ENCODE measurements around the gene POLD1. TPM values are rescaled to one million over a fixed set of nuclear protein-coding genes. Genes with fewer than 3 reads are reported as not detected.

Gene POLD1
- total RNA-seq, 1 experiment from 2014 or later = 81.9 TPM

DNA sequence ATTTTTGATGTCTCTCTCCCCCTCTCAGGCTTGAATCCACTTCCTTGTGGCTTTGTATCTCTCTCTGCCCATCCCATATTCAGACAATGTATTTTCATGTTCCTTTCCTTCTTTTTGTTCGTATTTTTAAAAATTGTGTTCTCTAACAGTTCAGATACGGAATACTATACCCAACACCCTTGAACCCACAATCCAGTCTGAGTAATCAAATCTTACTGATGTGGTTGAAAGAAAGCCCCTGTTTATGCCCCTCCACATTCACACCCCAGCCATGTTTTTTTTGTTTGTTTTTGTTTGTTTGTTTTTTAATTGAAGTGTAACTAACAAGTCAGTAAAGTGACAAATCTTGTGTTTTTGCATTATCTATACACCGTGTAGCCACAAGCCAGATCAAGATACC lies 36.0 kb downstream of the POLD1 start:
- Mint-ChIP-seq H3K9me3 (ENCODE audit: low read depth, unreplicated experiment) (no peaks in the 10 kb centered on the region), H3K4me1 (ENCODE audit: low read depth, unreplicated experiment) (no peaks in the 10 kb centered on the region), H3K36me3 (ENCODE audit: insufficient read depth, unreplicated experiment) (no peaks in the 10 kb centered on the region), H3K27ac (ENCODE audit: unreplicated experiment) (no peak overlapping the region), H3K27me3 (ENCODE audit: unreplicated experiment) (peaks cover 14% of the 10 kb centered on the region), H3K4me3 (ENCODE audit: low read depth, unreplicated experiment) (no peak overlapping the region)
- TF ChIP-seq, protein P1, sequence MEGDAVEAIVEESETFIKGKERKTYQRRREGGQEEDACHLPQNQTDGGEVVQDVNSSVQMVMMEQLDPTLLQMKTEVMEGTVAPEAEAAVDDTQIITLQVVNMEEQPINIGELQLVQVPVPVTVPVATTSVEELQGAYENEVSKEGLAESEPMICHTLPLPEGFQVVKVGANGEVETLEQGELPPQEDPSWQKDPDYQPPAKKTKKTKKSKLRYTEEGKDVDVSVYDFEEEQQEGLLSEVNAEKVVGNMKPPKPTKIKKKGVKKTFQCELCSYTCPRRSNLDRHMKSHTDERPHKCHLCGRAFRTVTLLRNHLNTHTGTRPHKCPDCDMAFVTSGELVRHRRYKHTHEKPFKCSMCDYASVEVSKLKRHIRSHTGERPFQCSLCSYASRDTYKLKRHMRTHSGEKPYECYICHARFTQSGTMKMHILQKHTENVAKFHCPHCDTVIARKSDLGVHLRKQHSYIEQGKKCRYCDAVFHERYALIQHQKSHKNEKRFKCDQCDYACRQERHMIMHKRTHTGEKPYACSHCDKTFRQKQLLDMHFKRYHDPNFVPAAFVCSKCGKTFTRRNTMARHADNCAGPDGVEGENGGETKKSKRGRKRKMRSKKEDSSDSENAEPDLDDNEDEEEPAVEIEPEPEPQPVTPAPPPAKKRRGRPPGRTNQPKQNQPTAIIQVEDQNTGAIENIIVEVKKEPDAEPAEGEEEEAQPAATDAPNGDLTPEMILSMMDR (IDR thresholded peaks at IDR 0.05; ENCODE audit: unreplicated experiment) = no peak
- no TSS peak for BruUV-seq (replicated peaks)
- CTCF ChIA-PET = interaction anchor here (0.6 kb wide), 1 partner anchor 174 kb away, joined by 4 read pairs; no protein-coding TSS in a partner anchor
- intact Hi-C loops (cut with micrococcal nuclease; ENCODE audit: unreplicated experiment) = no loop called here
- no peak for DNase-seq

DNA sequence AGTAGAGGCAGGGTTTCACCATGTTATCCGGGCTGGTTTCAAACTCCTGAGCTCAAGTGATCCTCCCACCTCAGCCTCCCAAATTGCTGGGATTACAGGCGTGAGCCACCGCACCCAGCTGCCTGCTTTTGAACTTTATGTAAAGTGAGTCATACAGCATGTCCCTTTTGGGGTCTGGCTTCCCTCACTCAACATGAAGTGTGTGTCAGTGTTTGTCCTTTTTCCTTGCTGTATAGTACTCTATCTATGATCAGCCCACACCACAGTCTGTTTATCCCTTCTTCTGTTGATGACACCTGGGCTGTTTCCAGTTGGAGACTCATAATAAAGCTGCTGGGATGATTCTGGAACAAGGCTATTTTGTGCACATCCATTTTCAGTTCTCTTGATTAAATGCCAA lies 36.7 kb downstream of the POLD1 start:
- no peaks in the 10 kb centered on the region for H3K4me1 Mint-ChIP-seq (ENCODE audit: low read depth, unreplicated experiment)
- TF ChIP-seq, protein P1 (IDR thresholded peaks at IDR 0.05; ENCODE audit: unreplicated experiment) = no peak
- no TSS peak for BruUV-seq (replicated peaks)
- no peak overlapping the region for H3K4me3 Mint-ChIP-seq (ENCODE audit: low read depth, unreplicated experiment)
- intact Hi-C loops (cut with micrococcal nuclease; ENCODE audit: unreplicated experiment) = no loop called here
- no peaks in the 10 kb centered on the region for H3K9me3 Mint-ChIP-seq (ENCODE audit: low read depth, unreplicated experiment)
- peaks cover 14% of the 10 kb centered on the region for H3K27me3 Mint-ChIP-seq (ENCODE audit: unreplicated experiment)
- no peaks in the 10 kb centered on the region for H3K36me3 Mint-ChIP-seq (ENCODE audit: insufficient read depth, unreplicated experiment)
- no peak for DNase-seq
- CTCF ChIA-PET = no interaction called here
- no peak overlapping the region for H3K27ac Mint-ChIP-seq (ENCODE audit: unreplicated experiment)

DNA sequence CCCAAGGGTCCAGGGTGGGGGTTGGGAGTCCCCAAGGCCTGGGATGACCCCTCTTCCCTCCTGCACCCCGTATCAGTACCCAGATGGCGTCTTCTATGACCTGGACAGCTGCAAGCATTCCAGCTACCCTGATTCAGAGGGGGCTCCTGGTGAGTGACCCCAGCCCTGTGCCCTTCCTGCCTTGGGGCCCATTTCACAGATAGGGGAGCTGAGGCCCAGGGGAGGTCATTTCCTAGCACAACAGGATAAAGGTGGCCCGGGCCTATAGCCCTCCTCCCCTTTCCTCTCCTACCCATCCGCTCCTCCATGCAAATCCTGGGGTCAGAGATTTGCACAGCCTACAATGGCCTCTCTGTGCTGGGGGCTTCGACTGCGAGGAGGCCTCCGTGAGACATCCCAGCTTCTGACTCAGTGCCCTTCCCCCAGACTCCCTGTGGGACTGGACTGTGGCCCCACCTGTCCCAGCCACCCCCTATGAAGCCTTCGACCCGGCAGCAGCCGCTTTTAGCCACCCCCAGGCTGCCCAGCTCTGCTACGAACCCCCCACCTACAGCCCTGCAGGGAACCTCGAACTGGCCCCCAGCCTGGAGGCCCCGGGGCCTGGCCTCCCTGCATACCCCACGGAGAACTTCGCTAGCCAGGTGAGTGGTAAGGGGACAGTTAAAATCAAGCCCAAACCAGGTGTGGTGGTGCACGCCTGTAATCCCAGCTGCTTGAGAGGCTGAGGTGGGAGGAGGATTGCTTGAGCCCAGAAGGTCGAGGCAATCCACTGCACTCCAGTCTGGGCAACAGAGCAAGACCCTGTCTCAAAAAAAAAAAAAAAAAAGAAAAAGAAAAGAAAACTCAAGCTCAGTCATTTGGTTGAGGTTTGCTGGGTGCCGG lies 38.5 kb downstream of the POLD1 start:
- Mint-ChIP-seq H3K27ac (ENCODE audit: unreplicated experiment) (no peak overlapping the region), H3K9me3 (ENCODE audit: low read depth, unreplicated experiment) (no peaks in the 10 kb centered on the region), H3K4me3 (ENCODE audit: low read depth, unreplicated experiment) (no peak overlapping the region), H3K27me3 (ENCODE audit: unreplicated experiment) (peaks cover 14% of the 10 kb centered on the region), H3K36me3 (ENCODE audit: insufficient read depth, unreplicated experiment) (no peaks in the 10 kb centered on the region), H3K4me1 (ENCODE audit: low read depth, unreplicated experiment) (no peaks in the 10 kb centered on the region)
- CTCF ChIA-PET = interaction anchor here (0.6 to 0.7 kb wide), 2 partner anchors 36 to 242 kb away, joined by 3 read pairs; no protein-coding TSS in a partner anchor
- no peak for DNase-seq
- TF ChIP-seq, protein P1 (IDR thresholded peaks at IDR 0.05; ENCODE audit: unreplicated experiment) = no peak
- no TSS peak for BruUV-seq (replicated peaks)
- intact Hi-C loops (cut with micrococcal nuclease; ENCODE audit: unreplicated experiment) = no loop called here

DNA sequence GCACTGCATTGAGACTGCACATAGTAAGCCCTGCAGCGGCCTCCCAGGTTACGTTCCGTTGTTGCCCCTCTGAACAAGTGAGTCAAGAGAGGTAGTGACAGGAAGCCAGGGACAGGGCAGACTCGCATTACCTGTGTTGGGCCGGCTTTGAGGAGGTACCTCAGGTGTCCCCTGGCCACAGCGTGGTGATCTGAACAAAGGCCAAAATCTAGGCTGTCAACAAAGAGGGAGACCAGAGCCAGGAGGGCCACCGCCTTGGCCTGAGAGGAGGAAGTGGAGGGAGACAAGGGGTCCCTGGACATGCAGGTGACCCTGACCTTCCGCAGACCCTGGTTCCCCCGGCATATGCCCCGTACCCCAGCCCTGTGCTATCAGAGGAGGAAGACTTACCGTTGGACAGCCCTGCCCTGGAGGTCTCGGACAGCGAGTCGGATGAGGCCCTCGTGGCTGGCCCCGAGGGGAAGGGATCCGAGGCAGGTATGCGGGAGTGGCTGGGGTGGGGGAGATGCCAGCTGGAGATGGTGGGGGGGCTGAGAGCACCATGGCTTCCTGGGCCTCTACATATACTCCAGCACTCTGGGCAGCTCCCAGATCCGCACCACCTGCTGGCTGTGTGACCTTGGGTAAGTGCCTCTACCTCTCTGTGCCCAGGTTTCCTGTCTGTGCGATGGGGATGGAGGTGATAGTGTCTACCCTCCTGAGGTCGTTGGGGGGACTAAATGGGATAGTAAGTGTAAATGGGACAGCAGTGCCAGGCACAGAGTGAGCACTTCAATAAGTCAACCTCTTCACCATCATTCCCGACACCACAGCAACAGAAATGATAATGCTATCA lies 39.3 kb downstream of the POLD1 start:
- TF ChIP-seq, protein P1 (IDR thresholded peaks at IDR 0.05; ENCODE audit: unreplicated experiment) = no peak
- H3K4me1 Mint-ChIP-seq (ENCODE audit: low read depth, unreplicated experiment) = no peaks in the 10 kb centered on the region
- H3K4me3 Mint-ChIP-seq (ENCODE audit: low read depth, unreplicated experiment) = no peak overlapping the region
- DNase-seq = no peak
- intact Hi-C loops (cut with micrococcal nuclease; ENCODE audit: unreplicated experiment) = no loop called here
- peaks cover 14% of the 10 kb centered on the region for H3K27me3 Mint-ChIP-seq (ENCODE audit: unreplicated experiment)
- H3K27ac Mint-ChIP-seq (ENCODE audit: unreplicated experiment) = no peak overlapping the region
- CTCF ChIA-PET = interaction anchor here (0.6 to 0.7 kb wide), 3 partner anchors 37 to 1066 kb away, joined by 3 to 4 read pairs (median 3); no protein-coding TSS in a partner anchor
- BruUV-seq (replicated peaks) = no TSS peak
- H3K9me3 Mint-ChIP-seq (ENCODE audit: low read depth, unreplicated experiment) = no peaks in the 10 kb centered on the region
- no peaks in the 10 kb centered on the region for H3K36me3 Mint-ChIP-seq (ENCODE audit: insufficient read depth, unreplicated experiment)

All from Calu3 (cell line).